Transverse colon (tissue), 1 donor: ENCODE data around the gene YIPF4.
A peak's percentile ranks its signal among the peaks of the same experiment; 100 is the strongest.

Experiments used
- EP300 ChIP-seq: sonication (generic); formaldehyde crosslinking; IDR thresholded peaks from one replicate; pipeline ENCODE4 v1.6.1; 2017; ENCODE audit warnings: antibody characterized with exemption, low read depth
- POLR2A ChIP-seq: fragments of 450-650 bp; IDR thresholded peaks from one replicate; pipeline ENCODE4 v1.6.1; 2016; ENCODE audit warnings: antibody characterized with exemption, mild to moderate bottlenecking, moderate library complexity

DNA sequence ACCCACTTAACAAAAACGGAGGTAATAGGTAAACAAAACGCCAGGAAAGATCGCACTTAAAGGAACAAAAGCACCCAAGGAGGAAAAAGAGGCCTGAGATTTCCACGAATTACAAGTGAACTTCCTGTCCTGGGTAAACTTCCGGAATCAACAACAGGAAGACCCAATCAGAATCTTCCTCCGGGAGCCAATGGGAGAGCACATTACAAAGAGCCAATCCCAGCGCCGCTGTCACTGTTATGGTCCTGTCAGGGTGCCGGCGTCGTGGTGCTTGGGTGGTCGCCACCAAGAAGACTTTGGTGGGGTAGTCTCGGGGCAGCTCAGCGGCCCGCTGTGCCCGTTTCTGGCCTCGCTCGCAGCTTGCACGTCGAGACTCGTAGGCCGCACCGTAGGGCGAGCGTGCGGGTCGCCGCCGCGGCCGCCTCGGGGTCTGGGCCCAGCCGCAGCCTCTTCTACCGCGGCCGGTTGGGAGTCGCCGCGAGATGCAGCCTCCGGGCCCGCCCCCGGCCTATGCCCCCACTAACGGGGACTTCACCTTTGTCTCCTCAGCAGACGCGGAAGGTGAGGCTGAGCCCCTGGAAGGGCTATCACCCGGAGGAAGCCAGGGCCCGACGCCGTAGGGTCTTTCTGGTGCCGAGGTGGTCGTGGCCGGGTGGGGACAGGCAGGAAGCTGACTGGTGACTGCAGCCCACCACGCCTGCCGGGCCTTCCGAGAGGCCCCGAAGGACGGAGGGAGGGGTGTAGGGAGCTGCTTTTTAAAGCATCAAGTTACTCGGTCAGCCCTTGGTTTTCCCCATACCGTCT lies at the start of gene YIPF4:
- TF ChIP-seq POLR2A (peak; percentile 46), EP300 (no peak)
